ENCODE results near the gene DCDC1.

DCDC1 gene

GRCh38 chr11:31240340-31240904 lies 129.1 kb downstream of the DCDC1 start:
- intact Hi-C loops (cut with DNase I; ENCODE audit: low total_unique reads), result no loop called here
- DNase-seq, result no peak
- TF ChIP-seq CTCF (IDR thresholded peaks at IDR 0.05), result peak in 1 of 2 experiments; percentile 27
- H3K27me3 ChIP-seq, result no peaks in the 10 kb centered on the region
- no peak overlapping the region for H3K4me3 ChIP-seq
- H3K27ac ChIP-seq, result no peak overlapping the region
- H3K36me3 ChIP-seq, result no peaks in the 10 kb centered on the region
- no peaks in the 10 kb centered on the region for H3K4me1 ChIP-seq
- H3K9me3 ChIP-seq, result no peaks in the 10 kb centered on the region

DNA sequence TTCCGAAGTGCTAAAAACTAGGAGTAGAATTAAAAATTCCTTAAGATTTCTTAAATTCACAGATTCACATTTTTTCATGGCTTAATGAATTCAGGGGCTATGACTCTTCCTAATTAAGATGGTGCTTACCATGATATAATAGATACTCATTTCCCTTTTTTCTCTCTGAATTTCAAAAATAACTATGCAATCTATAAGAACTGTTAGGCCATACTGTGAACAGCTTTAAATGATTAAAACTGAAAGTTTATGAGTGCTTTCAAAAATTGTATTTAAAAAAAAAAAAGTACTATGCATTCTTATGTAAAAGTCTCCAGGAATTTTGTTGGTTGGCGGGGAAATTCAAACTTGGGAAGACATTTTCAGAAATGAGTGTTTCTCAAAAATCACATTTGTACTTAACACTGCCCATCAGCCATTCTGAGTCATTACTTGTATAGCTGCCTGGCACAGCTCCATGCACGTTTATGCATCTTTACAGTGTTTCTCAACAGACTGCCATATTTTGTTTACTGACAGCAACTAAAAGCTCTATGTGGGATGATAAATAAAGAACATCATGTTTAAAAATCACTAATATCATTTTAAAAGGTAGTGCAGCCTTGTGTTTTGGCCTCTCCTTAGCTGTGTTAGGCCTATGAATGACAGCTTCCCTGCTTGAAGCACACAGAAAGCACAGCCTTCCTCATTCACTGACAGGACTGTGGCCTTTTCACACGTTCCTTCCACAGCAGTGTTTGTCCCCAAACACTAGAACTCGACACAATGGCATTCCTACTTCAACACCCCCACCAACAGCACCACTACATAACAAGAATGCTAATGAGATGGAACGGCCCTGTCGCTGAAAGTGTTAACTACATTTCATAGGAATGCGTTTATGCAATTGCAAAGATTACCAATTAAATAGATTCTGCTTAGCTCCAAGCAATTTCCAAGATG lies 131.4 kb downstream of the DCDC1 start:
- Histone ChIP-seq H3K4me3 (no peak overlapping the region), H3K9me3 (no peaks in the 10 kb centered on the region), H3K36me3 (no peaks in the 10 kb centered on the region), H3K4me1 (no peaks in the 10 kb centered on the region), H3K27me3 (no peaks in the 10 kb centered on the region), H3K27ac (no peak overlapping the region)
- intact Hi-C loops (cut with DNase I; ENCODE audit: low total_unique reads), result loop anchor here (5.0 kb wide), 1 partner anchor 929 kb away; no protein-coding TSS in a partner anchor
- no peak for DNase-seq
- no peak for TF ChIP-seq CTCF (IDR thresholded peaks at IDR 0.05)

GRCh38 chr11:31236143-31236542 lies 133.4 kb downstream of the DCDC1 start:
- intact Hi-C loops (cut with DNase I; ENCODE audit: low total_unique reads), result loop anchor here (5.0 kb wide), 1 partner anchor 931 kb away; no protein-coding TSS in a partner anchor
- Histone ChIP-seq H3K4me1 (no peaks in the 10 kb centered on the region), H3K27ac (no peak overlapping the region), H3K4me3 (no peak overlapping the region), H3K27me3 (no peaks in the 10 kb centered on the region), H3K9me3 (no peaks in the 10 kb centered on the region), H3K36me3 (no peaks in the 10 kb centered on the region)
- TF ChIP-seq CTCF (IDR thresholded peaks at IDR 0.05), result no peak
- DNase-seq, result no peak

- DNase-seq, result no peak
- no peaks in the 10 kb centered on the region for H3K9me3 ChIP-seq
These were observed 136.1 kb downstream of the DCDC1 start for GRCh38 chr11:31233425-31233824.

DNA sequence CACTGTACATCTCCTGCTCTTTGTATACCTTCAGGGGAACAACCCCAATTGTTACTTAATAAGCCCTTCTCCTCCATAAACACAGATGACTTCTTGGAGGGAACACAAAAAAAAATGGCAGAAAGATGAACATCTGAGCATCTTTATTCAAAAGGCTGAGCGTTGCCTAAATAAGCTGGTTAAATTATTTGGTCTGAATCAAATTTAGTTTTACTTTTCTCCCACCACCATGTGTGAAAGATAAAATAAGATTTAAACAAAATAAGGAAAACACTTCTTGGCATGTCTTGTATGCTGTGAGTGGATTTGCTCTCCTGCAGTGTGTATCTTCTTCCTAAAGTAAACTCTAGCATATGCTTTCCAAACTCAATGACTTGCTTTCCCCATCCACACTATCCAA lies 137.9 kb downstream of the DCDC1 start:
- no peaks in the 10 kb centered on the region for H3K9me3 ChIP-seq
- H3K36me3 ChIP-seq, result no peaks in the 10 kb centered on the region
- DNase-seq, result no peak
- H3K27ac ChIP-seq, result no peak overlapping the region
- no peaks in the 10 kb centered on the region for H3K4me1 ChIP-seq
- intact Hi-C loops (cut with DNase I; ENCODE audit: low total_unique reads), result no loop called here
- no peaks in the 10 kb centered on the region for H3K27me3 ChIP-seq
- H3K4me3 ChIP-seq, result no peak overlapping the region
- TF ChIP-seq CTCF (IDR thresholded peaks at IDR 0.05), result no peak

More at GRCh38 chr11:31233425-31233824, 136.1 kb downstream of the DCDC1 start:
- Histone ChIP-seq H3K27ac (no peak overlapping the region), H3K4me1 (no peaks in the 10 kb centered on the region), H3K36me3 (no peaks in the 10 kb centered on the region), H3K27me3 (no peaks in the 10 kb centered on the region), H3K4me3 (no peak overlapping the region)
- intact Hi-C loops (cut with DNase I; ENCODE audit: low total_unique reads), result no loop called here
- no peak for TF ChIP-seq CTCF (IDR thresholded peaks at IDR 0.05)

Measured in tibial artery (tissue), 4 donors.